Activated T-helper 17 cell treated with anti-CD3 and anti-CD28 coated beads, Interleukin-2, amount 50 U/mL, for 72 hours (primary cell): ENCODE measurements around the gene ZNF771. TPM values are rescaled to one million over a fixed set of nuclear protein-coding genes. Genes with fewer than 3 reads are reported as not detected.

ENCODE experiments used
- ATAC-seq: fragments of 150-1000 bp; cut with Tn5 transposase; replicated peaks from 2 replicates; pipeline ENCODE4 v1.10.0; 2021; ENCODE audit warnings: mild to moderate bottlenecking, moderate library complexity
- H3K27ac Mint-ChIP-seq: one replicate; pipeline ENCODE4 v1.8.0; 2022; ENCODE audit warnings: mixed read lengths
- H3K27me3 Mint-ChIP-seq: one replicate; pipeline ENCODE4 v1.8.0; 2022; ENCODE audit warnings: mixed read lengths
- H3K36me3 Mint-ChIP-seq: one replicate; pipeline ENCODE4 v1.8.0; 2022; ENCODE audit warnings: low read depth, mild to moderate bottlenecking, mixed read lengths
- H3K4me1 Mint-ChIP-seq: one replicate; pipeline ENCODE4 v1.8.0; 2022; ENCODE audit warnings: mixed read lengths
- H3K4me3 Mint-ChIP-seq: one replicate; pipeline ENCODE4 v1.8.0; 2022; ENCODE audit warnings: mild to moderate bottlenecking, mixed read lengths
- H3K9me3 Mint-ChIP-seq: one replicate; pipeline ENCODE4 v1.8.0; 2022; ENCODE audit warnings: mixed read lengths
- total RNA-seq, 2 donors: library from RNA; stranded (reverse); gene quantifications; one replicate each; pipeline ENCODE4 v1.2.3, GENCODE V29; 2022

Gene ZNF771
- 1 to 10 TPM; 5.1 to 5.2 TPM for total RNA-seq

DNA sequence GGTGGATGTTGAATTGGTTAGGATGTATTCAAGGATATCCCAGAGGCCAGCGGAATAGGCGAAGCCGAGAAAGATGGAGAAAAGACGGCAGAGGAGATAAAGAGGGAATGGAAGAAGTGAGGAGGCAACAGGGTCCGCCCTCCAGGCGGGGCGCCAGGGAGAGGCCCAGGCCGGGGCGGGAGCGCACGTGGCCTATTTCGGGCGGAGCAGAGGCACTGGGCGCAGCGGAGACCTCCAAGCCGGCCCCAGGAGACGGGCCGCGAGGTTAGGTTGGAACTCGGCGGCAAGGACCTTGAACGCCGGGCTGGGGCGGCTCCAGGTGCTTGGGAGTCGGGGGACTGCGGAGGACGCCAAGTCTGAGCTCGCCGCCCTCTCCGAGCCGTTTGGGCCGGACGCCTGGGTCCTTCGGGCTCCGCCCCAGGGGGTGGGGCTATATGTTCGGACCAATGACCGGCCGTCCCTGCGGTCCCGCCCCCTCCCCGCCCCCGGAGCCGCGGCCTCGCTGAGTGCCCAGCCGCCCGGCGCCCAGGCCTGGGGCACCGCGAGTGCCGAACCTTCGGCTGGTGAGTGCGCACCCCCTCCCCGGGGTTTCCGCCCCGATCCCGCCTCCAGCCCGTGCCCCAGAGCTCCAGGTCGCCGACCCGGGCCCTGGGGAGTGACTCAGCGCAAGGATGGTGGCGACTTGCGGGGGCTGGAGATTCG, at the start of gene ZNF771:
TSS of gene ZNF771 (plus strand) at position 505 of the 702 bp plus-strand sequence. CDS start 448 bp downstream, outside the sequence.
- Mint-ChIP-seq H3K27me3 (no peaks in the 10 kb centered on the region), H3K4me1 (peaks cover 15% of the 10 kb centered on the region), H3K27ac (peak within 1 kb of the TSS; percentile 83), H3K36me3 (peaks cover 21% of the 10 kb centered on the region), H3K4me3 (peak within 1 kb of the TSS; percentile 90), H3K9me3 (no peaks in the 10 kb centered on the region)
- ATAC-seq: peak; percentile 91

DNA sequence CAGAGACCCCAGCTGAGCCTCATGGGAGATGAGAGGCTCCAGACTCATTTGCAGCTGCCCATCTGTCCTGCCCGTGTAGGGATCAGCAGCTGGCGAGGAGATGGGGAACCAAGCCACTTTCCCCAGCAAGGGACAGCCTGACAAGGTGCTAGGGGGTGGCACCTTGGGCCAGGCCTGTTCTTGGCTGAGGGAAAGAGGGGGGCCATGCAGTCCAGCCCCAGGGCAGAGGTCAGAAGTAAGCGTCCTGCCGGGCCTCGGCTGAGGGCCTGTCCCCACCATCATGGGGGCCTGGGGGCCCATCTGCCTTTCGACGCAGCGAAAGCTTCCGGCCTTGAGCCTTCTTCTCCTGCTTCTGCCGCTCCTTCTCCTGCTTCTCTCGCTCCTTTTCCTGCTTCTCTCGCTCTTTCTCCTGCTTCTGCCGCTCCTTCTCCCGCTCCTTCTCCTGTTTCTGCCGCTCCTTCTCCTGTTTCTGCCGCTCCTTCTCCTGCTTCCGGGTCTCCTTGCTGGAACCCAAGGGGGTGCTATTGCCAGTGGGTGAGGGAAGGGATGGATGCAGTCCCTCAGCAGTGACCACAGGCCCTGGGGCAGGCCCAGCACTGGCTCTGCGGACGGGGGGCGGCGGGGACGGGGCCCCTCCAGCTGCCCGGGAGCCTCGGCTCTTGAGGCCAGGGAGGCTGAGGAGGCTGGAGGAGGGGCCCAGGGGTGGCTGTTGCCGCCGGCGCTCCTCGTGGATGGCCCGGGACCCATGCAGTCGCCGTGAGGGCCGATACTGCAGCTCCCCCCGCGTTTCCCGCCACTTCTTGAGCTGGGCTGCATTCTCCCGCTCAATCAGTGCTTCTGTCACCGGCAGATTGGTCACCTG, 49.5 kb upstream of the ZNF771 start:
- Mint-ChIP-seq H3K4me3 (no peak overlapping the region), H3K4me1 (peaks cover 23% of the 10 kb centered on the region), H3K36me3 (peaks cover 87% of the 10 kb centered on the region), H3K27ac (no peak overlapping the region), H3K9me3 (no peaks in the 10 kb centered on the region), H3K27me3 (no peaks in the 10 kb centered on the region)
- ATAC-seq: no peak

DNA sequence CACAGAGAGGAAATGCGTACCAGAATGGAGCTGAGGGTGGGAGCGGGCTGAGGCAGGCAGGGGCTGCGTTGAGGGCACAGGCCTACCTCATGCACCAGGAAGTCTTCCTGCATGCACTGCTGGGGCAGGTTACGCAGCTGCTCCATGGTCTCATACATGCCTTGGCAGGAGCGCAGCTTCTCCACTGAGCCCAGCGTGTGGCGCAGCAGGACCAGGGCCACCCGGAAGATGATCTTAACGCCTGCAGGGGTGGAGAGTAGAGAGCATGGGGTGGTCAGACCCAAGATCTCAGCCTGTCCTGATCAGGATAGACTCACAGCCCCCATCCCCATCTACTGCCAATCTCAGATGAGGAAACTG, 48.8 kb upstream of the ZNF771 start:
- H3K27me3 Mint-ChIP-seq: no peaks in the 10 kb centered on the region
- no peak for ATAC-seq
- no peak overlapping the region for H3K27ac Mint-ChIP-seq
- peaks cover 28% of the 10 kb centered on the region for H3K4me1 Mint-ChIP-seq
- H3K9me3 Mint-ChIP-seq: no peaks in the 10 kb centered on the region
- H3K36me3 Mint-ChIP-seq: peaks cover 87% of the 10 kb centered on the region
- H3K4me3 Mint-ChIP-seq: no peak overlapping the region

DNA sequence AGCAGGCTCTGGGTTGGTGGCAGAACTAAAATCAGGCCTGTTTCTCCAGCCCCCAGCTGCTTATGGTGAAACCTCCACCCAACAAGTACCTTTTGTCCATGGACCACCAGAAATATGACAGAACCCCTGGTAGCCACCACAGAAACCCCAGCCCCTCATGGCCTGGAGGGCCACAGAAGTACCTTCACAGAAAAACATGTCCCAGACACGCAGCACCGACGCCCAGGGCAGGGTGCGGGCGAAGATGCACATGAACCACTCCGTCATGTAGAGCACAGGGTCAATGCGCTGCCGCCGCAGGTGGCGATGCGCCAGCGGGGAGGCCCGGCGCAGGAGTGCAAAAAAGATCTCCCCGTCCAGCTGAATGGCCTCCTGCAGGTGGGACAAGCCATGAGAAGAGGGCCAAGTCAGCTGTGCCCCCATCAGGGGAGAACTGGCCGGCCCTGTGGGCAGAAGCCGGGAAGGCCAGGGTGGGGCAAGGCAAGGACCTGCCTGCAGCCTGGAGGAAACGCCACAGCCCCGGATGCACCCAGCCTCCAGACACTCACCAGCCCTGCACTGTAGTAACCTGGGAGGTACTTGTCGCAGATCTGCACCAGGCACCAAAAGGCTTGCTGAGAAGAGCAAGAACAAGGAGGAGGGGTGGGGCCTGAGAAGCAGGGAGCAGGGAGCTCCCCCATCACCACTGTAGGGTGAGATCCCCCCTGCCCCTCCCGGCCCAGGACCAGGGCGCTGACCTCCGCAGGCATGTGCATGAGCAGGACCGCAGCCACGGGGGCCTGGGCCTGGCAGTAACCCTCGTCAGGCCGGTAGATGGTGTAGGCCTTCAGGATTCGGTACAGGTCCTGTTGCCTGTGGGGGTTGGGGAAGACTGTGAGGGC, 48.2 kb upstream of the ZNF771 start:
- Mint-ChIP-seq H3K4me1 (peaks cover 27% of the 10 kb centered on the region), H3K27me3 (no peaks in the 10 kb centered on the region), H3K36me3 (peaks cover 87% of the 10 kb centered on the region), H3K4me3 (no peak overlapping the region), H3K27ac (no peak overlapping the region), H3K9me3 (no peaks in the 10 kb centered on the region)
- ATAC-seq: no peak

DNA sequence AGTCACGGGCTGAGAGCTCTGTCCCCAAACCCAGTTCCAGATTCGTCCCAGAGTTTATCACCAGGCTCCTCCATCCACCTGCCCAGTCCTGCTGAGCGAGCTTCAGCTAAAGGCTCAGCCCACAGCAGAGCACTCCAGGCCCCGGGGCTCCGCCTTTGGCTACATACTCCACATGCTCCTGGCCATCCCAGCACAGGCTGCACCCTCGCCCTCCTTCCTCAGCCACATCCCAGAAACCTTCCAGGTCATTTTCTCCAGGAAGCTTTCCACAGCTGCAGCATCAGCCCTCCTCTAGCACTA, 47.6 kb upstream of the ZNF771 start:
- peak overlapping the region; percentile 57 for H3K27ac Mint-ChIP-seq

DNA sequence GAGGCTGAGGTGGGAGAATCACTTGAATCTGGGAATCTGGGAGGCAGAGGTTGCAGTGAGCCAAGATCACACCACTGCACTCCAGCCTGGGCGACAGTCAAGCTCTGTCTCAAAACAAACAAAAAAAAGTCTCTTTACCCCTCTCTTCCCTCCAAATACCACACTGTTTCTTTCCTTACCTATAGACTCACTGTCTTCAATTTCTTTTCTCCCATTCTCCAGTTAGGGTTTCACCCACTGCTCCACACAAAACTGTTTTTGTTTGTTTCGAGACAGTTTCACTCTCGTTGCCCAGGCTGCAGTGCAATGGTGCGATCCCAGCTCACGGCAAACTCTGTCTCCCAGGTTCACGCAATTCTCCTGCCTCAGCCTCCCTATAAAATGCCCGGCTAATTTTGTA, 46.2 kb upstream of the ZNF771 start:
- no peak overlapping the region for H3K4me3 Mint-ChIP-seq
- H3K4me1 Mint-ChIP-seq: peaks cover 28% of the 10 kb centered on the region
- no peak for ATAC-seq
- no peak overlapping the region for H3K27ac Mint-ChIP-seq
- no peaks in the 10 kb centered on the region for H3K27me3 Mint-ChIP-seq
- H3K9me3 Mint-ChIP-seq: no peaks in the 10 kb centered on the region
- peaks cover 89% of the 10 kb centered on the region for H3K36me3 Mint-ChIP-seq

More for the DNA sequence above, 47.6 kb upstream of the ZNF771 start:
- Mint-ChIP-seq H3K4me3 (no peak overlapping the region), H3K27me3 (no peaks in the 10 kb centered on the region), H3K36me3 (peaks cover 87% of the 10 kb centered on the region), H3K4me1 (peaks cover 23% of the 10 kb centered on the region), H3K9me3 (no peaks in the 10 kb centered on the region)
- no peak for ATAC-seq

DNA sequence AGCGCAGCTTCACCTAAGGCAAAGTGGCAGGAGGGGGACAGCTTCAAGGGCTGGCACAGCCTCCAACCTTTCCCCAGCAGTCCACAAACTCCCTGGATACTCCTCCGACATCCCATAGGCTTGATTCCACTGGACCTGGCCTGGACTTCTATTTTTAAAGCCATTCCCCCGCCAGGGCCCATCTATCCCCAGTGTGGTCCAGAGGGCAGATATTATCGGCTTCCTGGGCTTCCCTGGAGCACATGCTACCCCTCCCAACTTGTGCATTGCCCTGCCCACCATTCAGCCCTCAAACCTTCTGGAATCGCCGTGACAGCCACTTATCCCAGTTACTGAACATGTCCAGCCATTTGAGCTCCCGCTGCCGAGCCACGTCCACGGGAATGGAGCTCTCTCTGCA, 42.2 kb upstream of the ZNF771 start:
- Mint-ChIP-seq H3K9me3 (no peaks in the 10 kb centered on the region), H3K27me3 (no peaks in the 10 kb centered on the region), H3K27ac (peak overlapping the region; percentile 76), H3K36me3 (peaks cover 91% of the 10 kb centered on the region), H3K4me1 (peaks cover 39% of the 10 kb centered on the region), H3K4me3 (no peak overlapping the region)
- no peak for ATAC-seq

DNA sequence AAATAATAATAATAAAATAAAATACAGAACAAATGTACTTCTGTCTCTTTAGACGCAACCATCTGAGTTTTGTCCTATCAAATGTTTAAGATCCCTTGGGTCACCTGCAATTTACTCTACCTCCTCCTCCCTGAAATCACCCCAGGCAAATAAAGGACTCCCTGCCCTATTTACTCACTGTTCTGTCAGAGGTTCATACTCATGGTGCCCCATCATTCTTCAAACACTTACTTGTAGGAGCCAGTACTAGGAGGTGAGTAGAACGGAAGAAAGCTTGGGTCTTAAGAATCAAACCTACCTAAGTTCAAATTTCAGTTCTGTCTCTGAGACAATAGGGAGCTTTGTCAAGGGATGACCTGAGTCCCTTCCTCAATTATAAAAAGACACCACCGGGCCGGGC, 40.9 kb upstream of the ZNF771 start:
- H3K27ac Mint-ChIP-seq: peak overlapping the region; percentile 82
- no peaks in the 10 kb centered on the region for H3K9me3 Mint-ChIP-seq
- peak overlapping the region; percentile 88 for H3K4me3 Mint-ChIP-seq
- peaks cover 44% of the 10 kb centered on the region for H3K4me1 Mint-ChIP-seq
- H3K36me3 Mint-ChIP-seq: peaks cover 84% of the 10 kb centered on the region
- no peak for ATAC-seq
- no peaks in the 10 kb centered on the region for H3K27me3 Mint-ChIP-seq

DNA sequence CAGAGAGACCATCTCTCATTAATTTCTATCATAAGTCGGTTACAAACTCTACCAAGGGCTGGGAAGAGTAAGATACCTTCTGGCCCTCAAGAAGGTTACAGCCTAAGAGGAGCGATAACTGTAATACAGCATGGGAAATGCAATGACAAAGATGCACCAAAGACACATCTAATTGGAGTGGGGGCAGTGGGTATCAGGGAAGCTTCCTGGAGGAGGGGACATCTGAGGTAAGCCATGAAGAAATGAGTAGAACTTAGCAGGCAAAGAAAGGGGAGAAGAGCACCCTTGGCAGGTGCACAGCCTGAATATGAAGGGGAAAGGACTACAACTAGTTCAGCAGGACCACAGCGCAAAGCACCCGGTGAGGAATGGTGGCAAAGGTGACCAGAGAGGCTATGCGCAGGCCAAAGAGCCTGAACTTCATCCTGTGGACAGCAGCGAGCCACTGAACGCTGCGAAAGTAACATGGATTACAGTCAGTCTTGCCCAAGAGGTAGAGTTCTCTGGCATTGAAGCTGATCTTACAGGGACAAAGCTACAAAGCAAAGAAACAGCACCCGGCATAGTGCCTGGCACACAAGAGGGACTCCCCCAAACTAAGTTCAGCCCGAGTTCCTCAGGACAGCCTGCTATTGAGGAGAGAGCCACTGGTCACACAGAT, 39.9 kb upstream of the ZNF771 start:
- no peaks in the 10 kb centered on the region for H3K27me3 Mint-ChIP-seq
- H3K4me3 Mint-ChIP-seq: peak overlapping the region; percentile 88
- no peaks in the 10 kb centered on the region for H3K9me3 Mint-ChIP-seq
- peaks cover 47% of the 10 kb centered on the region for H3K4me1 Mint-ChIP-seq
- peak overlapping the region; percentile 82 for H3K27ac Mint-ChIP-seq
- H3K36me3 Mint-ChIP-seq: peaks cover 75% of the 10 kb centered on the region
- ATAC-seq: no peak

DNA sequence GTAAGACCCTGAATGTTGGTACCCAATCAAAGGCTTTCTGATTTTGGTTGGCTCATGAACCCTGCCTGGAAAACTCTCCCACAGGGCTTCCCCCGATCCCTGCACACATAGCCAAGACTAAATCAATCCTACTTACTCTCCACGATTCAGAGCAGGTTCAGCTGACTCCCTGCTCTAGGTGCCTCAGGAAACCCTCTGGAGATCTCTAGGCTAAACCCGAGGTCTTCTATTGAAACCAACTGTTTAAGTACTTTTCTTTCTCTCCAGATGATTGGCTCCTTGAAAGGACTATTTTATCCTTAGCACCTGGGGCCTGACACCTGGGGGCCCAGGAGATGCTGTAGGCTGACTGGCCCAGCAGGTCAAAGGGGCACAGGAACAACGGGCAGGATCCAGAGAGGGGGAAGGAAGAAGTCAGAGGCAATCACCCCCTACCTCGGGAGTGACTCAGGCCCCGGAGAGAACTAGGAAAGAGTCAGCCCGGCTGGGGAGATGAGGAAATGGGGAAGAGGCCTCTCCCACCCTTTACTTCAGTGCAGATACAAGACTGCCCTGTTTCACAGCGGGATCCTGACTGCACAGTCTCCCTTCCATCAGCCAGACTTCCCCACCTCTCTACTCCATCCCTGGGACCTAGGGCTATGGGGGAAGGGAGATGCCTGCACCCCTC, 39.1 kb upstream of the ZNF771 start:
- peak overlapping the region; percentile 88 for H3K4me3 Mint-ChIP-seq
- no peak for ATAC-seq
- H3K27ac Mint-ChIP-seq: peak overlapping the region; percentile 82
- H3K27me3 Mint-ChIP-seq: no peaks in the 10 kb centered on the region
- H3K36me3 Mint-ChIP-seq: peaks cover 67% of the 10 kb centered on the region
- no peaks in the 10 kb centered on the region for H3K9me3 Mint-ChIP-seq
- peaks cover 42% of the 10 kb centered on the region for H3K4me1 Mint-ChIP-seq

DNA sequence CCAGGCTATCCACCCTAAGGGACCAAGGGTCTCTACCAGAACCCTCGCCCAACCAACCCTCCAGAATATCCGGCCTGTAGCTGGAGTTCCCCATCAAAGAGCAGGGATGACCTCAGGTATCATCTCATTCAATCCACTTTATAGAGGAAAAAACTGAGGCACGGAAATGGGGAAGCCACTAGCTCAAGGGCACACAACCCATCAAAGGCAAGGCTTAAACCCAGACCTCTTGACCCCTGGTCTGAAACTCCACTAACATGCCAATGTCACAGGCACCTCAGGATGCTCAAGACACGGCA, 38.7 kb upstream of the ZNF771 start:
- Mint-ChIP-seq H3K27ac (peak overlapping the region; percentile 82), H3K4me1 (peaks cover 41% of the 10 kb centered on the region), H3K36me3 (peaks cover 62% of the 10 kb centered on the region), H3K9me3 (no peaks in the 10 kb centered on the region), H3K4me3 (peak overlapping the region; percentile 88), H3K27me3 (no peaks in the 10 kb centered on the region)
- ATAC-seq: no peak

DNA sequence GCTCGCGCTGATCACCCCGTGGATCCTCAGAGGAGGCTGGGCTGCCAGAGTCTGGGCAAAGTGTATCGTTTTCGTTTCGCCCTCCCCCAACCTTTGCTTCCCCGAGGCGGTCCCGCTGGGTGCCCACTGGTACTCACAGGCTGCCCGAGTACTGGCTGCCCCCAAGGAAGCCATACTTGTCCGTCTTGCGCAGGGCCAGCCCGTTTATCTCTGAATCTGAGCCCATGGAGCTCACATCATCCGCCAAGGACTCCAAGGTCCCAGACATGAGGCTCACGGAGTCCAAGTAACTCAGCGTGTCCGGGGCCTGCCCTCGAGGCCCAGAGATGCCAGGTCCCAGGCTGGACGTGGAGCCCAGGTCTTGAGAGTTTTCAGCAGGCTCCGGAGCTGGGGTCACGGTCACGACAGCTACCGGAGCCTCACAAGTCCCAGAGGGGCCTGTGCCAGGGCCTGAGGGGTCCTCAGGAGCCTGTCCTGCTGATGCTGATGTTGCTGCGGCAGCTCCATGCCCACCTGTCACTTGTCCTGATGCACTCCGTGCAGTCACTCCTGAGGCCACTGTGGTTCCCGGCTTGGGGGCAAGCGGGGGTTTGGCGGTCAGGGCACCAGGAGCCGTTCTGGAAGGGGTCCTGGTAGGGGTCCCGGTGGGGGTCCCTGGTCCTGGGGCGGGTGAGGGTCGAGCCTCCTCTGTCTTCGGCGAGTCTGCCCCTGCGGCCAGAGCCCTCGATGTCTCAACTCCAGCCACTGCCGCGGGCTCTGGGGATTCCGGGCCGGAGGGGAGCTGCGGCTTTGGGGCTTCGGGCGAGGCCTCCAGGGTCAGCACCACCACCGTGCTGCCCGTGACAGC, 38.1 kb upstream of the ZNF771 start:
- ATAC-seq: no peak
- H3K27me3 Mint-ChIP-seq: no peaks in the 10 kb centered on the region
- peak overlapping the region; percentile 82 for H3K27ac Mint-ChIP-seq
- H3K36me3 Mint-ChIP-seq: peaks cover 56% of the 10 kb centered on the region
- peak overlapping the region; percentile 88 for H3K4me3 Mint-ChIP-seq
- no peaks in the 10 kb centered on the region for H3K9me3 Mint-ChIP-seq
- H3K4me1 Mint-ChIP-seq: peaks cover 41% of the 10 kb centered on the region

DNA sequence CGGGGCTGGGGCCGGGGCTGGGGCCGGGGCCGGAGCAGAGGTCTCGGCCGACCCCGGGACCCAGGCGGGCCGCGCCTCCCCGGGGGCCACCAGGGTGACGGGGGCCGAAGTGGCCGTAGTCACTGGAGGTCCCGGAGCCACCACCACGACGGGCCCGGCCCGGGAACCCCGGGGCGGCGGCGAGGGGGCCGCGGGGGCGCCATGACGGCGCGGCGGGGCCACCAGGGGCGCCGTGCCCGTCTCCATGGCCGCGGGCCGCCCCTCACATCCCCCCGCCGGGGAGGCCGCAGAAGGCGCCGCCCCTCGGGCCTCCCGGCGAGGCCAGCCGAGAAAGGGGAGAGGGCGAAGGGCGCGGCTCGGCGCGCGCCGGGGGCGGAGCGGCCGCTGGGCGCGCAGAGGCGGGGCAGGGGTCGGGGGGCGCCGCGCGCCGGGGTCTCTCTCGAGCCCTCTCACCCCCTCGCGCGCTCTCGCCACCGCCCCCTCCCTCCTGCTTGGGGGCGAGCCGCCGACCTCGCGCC, 37.4 kb upstream of the ZNF771 start:
- Mint-ChIP-seq H3K4me3 (peak overlapping the region; percentile 98), H3K36me3 (peaks cover 50% of the 10 kb centered on the region), H3K27me3 (no peaks in the 10 kb centered on the region), H3K27ac (peak overlapping the region; percentile 99), H3K9me3 (no peaks in the 10 kb centered on the region), H3K4me1 (peaks cover 41% of the 10 kb centered on the region)
- ATAC-seq: peak; percentile 0
